ENCODE results near the gene GPC5.

DNA sequence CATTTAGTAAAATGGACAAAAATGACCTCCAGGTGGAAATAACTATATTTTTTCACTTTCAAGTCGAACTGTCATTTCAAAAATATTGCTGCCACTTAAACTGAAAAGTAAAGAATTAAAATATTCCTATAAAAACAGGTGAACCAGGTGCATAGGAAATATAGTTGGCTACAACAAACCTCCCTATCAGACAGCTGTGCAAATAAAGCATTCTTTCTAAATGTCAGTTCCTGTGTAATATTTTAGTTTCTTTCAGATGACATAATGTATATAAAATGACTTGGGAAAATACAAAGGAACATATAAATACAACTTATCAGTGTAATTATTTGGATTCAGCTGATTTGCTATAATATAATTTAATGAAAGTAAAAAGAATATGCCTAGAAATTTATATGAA lies 1424.6 kb downstream of the GPC5 start:
- TF ChIP-seq, protein P1, sequence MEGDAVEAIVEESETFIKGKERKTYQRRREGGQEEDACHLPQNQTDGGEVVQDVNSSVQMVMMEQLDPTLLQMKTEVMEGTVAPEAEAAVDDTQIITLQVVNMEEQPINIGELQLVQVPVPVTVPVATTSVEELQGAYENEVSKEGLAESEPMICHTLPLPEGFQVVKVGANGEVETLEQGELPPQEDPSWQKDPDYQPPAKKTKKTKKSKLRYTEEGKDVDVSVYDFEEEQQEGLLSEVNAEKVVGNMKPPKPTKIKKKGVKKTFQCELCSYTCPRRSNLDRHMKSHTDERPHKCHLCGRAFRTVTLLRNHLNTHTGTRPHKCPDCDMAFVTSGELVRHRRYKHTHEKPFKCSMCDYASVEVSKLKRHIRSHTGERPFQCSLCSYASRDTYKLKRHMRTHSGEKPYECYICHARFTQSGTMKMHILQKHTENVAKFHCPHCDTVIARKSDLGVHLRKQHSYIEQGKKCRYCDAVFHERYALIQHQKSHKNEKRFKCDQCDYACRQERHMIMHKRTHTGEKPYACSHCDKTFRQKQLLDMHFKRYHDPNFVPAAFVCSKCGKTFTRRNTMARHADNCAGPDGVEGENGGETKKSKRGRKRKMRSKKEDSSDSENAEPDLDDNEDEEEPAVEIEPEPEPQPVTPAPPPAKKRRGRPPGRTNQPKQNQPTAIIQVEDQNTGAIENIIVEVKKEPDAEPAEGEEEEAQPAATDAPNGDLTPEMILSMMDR (IDR thresholded peaks at IDR 0.05; ENCODE audit: insufficient read depth, low read length, poor library complexity, severe bottlenecking) = no peak
- no peak for TF ChIP-seq EZH2phosphoT487 (conservative IDR thresholded peaks at IDR 0.05; ENCODE audit: low read length)

Data from SU-DHL-6 (cell line).